ENCODE data around the gene SPEM3.

GRCh38 chr17:7436556-7437368 lies 8.1 kb downstream of the SPEM3 start:
- no peak for TF ChIP-seq ZBTB25 (CRISPR knock-in tag; IDR thresholded peaks at IDR 0.05)
- TF ChIP-seq POLR2AphosphoS5 (IDR thresholded peaks at IDR 0.05; ENCODE audit: low read depth, low read length): no peak
- TF ChIP-seq CBX5 (CRISPR knock-in tag; IDR thresholded peaks at IDR 0.05; ENCODE audit: borderline replicate concordance): no peak
- no peak for TF ChIP-seq MAFK (conservative IDR thresholded peaks at IDR 0.05 in 1 of 2, IDR thresholded peaks at IDR 0.05 in 1 of 2; ENCODE audit: low read length in 2 of 2)
- TF ChIP-seq USF2 (IDR thresholded peaks at IDR 0.05; ENCODE audit: low read depth, low read length): no peak
- TF ChIP-seq USF2 (CRISPR knock-in tag; IDR thresholded peaks at IDR 0.05; ENCODE audit: borderline replicate concordance): no peak
- TF ChIP-seq SMYD3 (CRISPR knock-in tag; IDR thresholded peaks at IDR 0.05): no peak
- TF ChIP-seq ARNT (IDR thresholded peaks at IDR 0.05): no peak
- TF ChIP-seq CTCF (CRISPR knock-in tag; IDR thresholded peaks at IDR 0.05): peak; percentile 81
- no peak for TF ChIP-seq GABPA (IDR thresholded peaks at IDR 0.05; ENCODE audit: low read depth, low read length)
- no peak for TF ChIP-seq GABPA (CRISPR knock-in tag; IDR thresholded peaks at IDR 0.05; ENCODE audit: low read depth)

Data from HepG2 (cell line).